GM21528 (cell line): ENCODE measurements around the gene OR5H1.

Source experiments
- ATAC-seq: cut with Tn5 transposase; IDR thresholded peaks from one replicate; pipeline ENCODE4 v1.9.1; 2021; ENCODE audit warnings: mild to moderate bottlenecking, moderate library complexity; ENCODE audit not compliant: unreplicated experiment, low FRiP score

The OR5H1 gene

GRCh38 chr3:98185180-98185579, 54.7 kb downstream of the OR5H1 start:
- ATAC-seq = no peak
